Fibroblast of lung (primary cell): ENCODE results near the gene CLCN7.

Experiments used
- CTCF ChIP-seq, 2 donors: IDR thresholded peaks in 1 of 2; conservative IDR thresholded peaks in 1 of 2; 1 replicate in 1 of 2; 2 replicates in 1 of 2; pipeline ENCODE4 v1.5.1; 2011 to 2012; ENCODE audit warnings: low read length in 2 of 2, control low read depth in 1 of 2, inconsistent platforms in 1 of 2, low read depth in 1 of 2, mild to moderate bottlenecking in 1 of 2
- EZH2 ChIP-seq: IDR thresholded peaks from 2 replicates; pipeline ENCODE4 v1.5.1; 2012; ENCODE audit warnings: low read length, control low read depth, mild to moderate bottlenecking; ENCODE audit errors: missing control alignments

DNA sequence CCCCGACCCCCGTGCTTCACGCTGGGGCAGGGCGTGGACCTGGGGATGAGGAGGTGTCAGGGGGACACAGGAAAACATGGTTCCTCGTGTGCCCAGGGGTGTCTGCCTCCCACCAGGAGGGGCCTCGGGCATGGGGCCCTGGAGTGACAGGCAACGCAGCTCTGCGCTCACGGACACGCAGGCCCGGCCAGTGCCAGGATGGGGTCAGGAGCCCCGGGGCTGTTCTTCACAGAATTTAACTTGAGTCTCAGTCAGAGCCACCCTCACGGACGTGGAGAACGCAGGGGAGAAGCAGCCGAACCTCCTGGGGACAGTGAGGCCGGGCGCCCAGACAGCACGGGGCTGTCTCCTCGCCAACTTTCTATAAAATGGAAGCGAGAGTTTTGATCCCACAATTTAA, 77.0 kb downstream of the CLCN7 start:
- TF ChIP-seq CTCF (conservative IDR thresholded peaks at IDR 0.05 in 1 of 2, IDR thresholded peaks at IDR 0.05 in 1 of 2; ENCODE audit: low read depth in 1 of 2, low read length in 2 of 2) (no peak), EZH2 (no peak)
